Endothelial cell of umbilical vein (primary cell): ENCODE results near the gene EFTUD2. TPM values are rescaled to one million over a fixed set of nuclear protein-coding genes. Genes with fewer than 3 reads are reported as not detected.

ENCODE experiments used
- BruUV-seq: library from RNA; stranded (reverse); fragments of 400-500 nt; replicated peaks from 2 replicates; lab custom pipeline; 2021; lab: Mats Ljungman, UMichigan
- CTCF ChIA-PET: fragments of 300-600, 350-600 bp; sonication (Branson Sonifier 250); formaldehyde crosslinking; loops from one replicate; lab custom pipeline; 2021; ENCODE audit warnings: antibody characterized with exemption, inconsistent platforms; lab: Charles Lee
- POLR2A ChIA-PET: fragments of 300-600, 350-600 bp; sonication (Branson Sonifier 250); formaldehyde crosslinking; loops from one replicate; lab custom pipeline; 2021; ENCODE audit warnings: antibody characterized with exemption, inconsistent platforms; lab: Charles Lee
- DNase-seq: peaks from one replicate; pipeline ENCODE4 v3.0.0-alpha.2; 2011; ENCODE audit warnings: low read depth, low spot score
- FAIRE-seq: peaks from 2 replicates; lab custom pipeline; 2011; peaks lifted over from hg19 to GRCh38; lab: Jason Lieb, UNC
- H2AFZ ChIP-seq: 2 replicates; pipeline ENCODE4 v1.6.0; 2012; ENCODE audit warnings: low read depth, low read length, control low read depth, inconsistent platforms
- H3K27ac ChIP-seq: 2 replicates; pipeline ENCODE4 v1.5.1; 2011; ENCODE audit warnings: low read depth, mild to moderate bottlenecking, control low read depth, low read length, moderate library complexity; ENCODE audit not compliant: insufficient read depth
- H3K27me3 ChIP-seq, 2 experiments: 2 replicates each; pipeline versions ENCODE4 v1.6.0 to v1.6.1; 2011; ENCODE audit warnings: low read length in 2 of 2, mixed read lengths in 1 of 2; ENCODE audit not compliant: control insufficient read depth in 2 of 2, insufficient read depth in 2 of 2
- H3K36me3 ChIP-seq, 2 experiments: 2 replicates in 1 of 2; 3 replicates in 1 of 2; pipeline ENCODE4 v1.5.1; 2011; ENCODE audit warnings: low read length in 2 of 2, mild to moderate bottlenecking in 1 of 2, moderate library complexity in 1 of 2; ENCODE audit not compliant: control insufficient read depth in 2 of 2, insufficient read depth in 2 of 2; ENCODE audit errors: extremely low read depth in 1 of 2
- H3K4me1 ChIP-seq: 3 replicates; pipeline ENCODE4 v1.5.1; 2011; ENCODE audit warnings: mild to moderate bottlenecking, low read length; ENCODE audit not compliant: control insufficient read depth, insufficient read depth; ENCODE audit errors: extremely low read depth
- H3K4me2 ChIP-seq: 2 replicates; pipeline ENCODE4 v1.6.1; 2011; ENCODE audit warnings: low read length, control low read depth, mixed read lengths; ENCODE audit not compliant: insufficient read depth
- H3K4me3 ChIP-seq, 3 experiments: fragments of 200-600 bp in 1 of 3; sonication (generic), shearing (Covaris generic) in 1 of 3; replicated peaks in 1 of 3; 2 replicates each; pipeline ENCODE4 v1.5.1; 2011 to 2016; ENCODE audit warnings: control low read depth in 3 of 3, low read length in 3 of 3, mild to moderate bottlenecking in 2 of 3, inconsistent platforms in 1 of 3, low read depth in 1 of 3, moderate library complexity in 1 of 3; ENCODE audit not compliant: insufficient read depth in 1 of 3
- H3K79me2 ChIP-seq: 2 replicates; pipeline ENCODE4 v1.6.0; 2012; ENCODE audit warnings: low read length, inconsistent platforms; ENCODE audit not compliant: control insufficient read depth, insufficient read depth
- H3K9ac ChIP-seq: replicated peaks from 2 replicates; pipeline ENCODE3; 2011; ENCODE audit warnings: low read length, control low read depth; ENCODE audit not compliant: insufficient read depth; ENCODE audit errors: extremely low read depth
- H3K9me1 ChIP-seq: replicated peaks from 3 replicates; pipeline ENCODE4 v1.6.0; 2011; ENCODE audit warnings: mild to moderate bottlenecking, low read length; ENCODE audit not compliant: control insufficient read depth, insufficient read depth; ENCODE audit errors: extremely low read depth
- H3K9me3 ChIP-seq: replicated peaks from 2 replicates; pipeline ENCODE4 v1.5.1; 2012; ENCODE audit warnings: low read length, inconsistent platforms; ENCODE audit not compliant: control insufficient read depth, insufficient read depth
- H4K20me1 ChIP-seq: replicated peaks from 2 replicates; pipeline ENCODE3; 2011; ENCODE audit warnings: mild to moderate bottlenecking, low read length; ENCODE audit not compliant: control insufficient read depth, insufficient read depth; ENCODE audit errors: extremely low read depth
- CTCF ChIP-seq, 2 donors: IDR thresholded peaks; 1 replicate in 1 of 2; 2 replicates in 1 of 2; pipeline ENCODE4 v1.5.1; 2011; ENCODE audit warnings: low read length in 2 of 2, mild to moderate bottlenecking in 2 of 2, moderate library complexity in 2 of 2, control low read depth in 1 of 2, inconsistent platforms in 1 of 2, low read depth in 1 of 2; ENCODE audit not compliant: insufficient read depth in 1 of 2; ENCODE audit errors: extremely low read depth in 1 of 2
- EZH2 ChIP-seq: IDR thresholded peaks from 2 replicates; pipeline ENCODE4 v1.6.1; 2012; ENCODE audit warnings: borderline replicate concordance, low read depth, mild to moderate bottlenecking, moderate library complexity, low read length, inconsistent platforms; ENCODE audit not compliant: severe bottlenecking
- FOS ChIP-seq: IDR thresholded peaks from 2 replicates; pipeline ENCODE4 v1.6.1; 2011; ENCODE audit warnings: mild to moderate bottlenecking, low read length, moderate library complexity, borderline replicate concordance; ENCODE audit not compliant: insufficient read depth
- GATA2 ChIP-seq: IDR thresholded peaks from 2 replicates; pipeline ENCODE4 v1.7.0; 2011; ENCODE audit warnings: low read depth, mild to moderate bottlenecking, moderate library complexity, mixed read lengths, low read length; ENCODE audit not compliant: insufficient read length, insufficient read depth
- JUN ChIP-seq: IDR thresholded peaks from 2 replicates; pipeline ENCODE4 v1.6.1; 2011; ENCODE audit warnings: borderline replicate concordance, low read depth; ENCODE audit not compliant: insufficient read length, insufficient read depth
- MAX ChIP-seq: IDR thresholded peaks from 2 replicates; pipeline ENCODE4 v1.6.1; 2011; ENCODE audit not compliant: insufficient read depth, insufficient read length
- MYC ChIP-seq: IDR thresholded peaks from one replicate; pipeline ENCODE4 v1.6.1; 2011; ENCODE audit warnings: mild to moderate bottlenecking, low read depth, low read length
- POLR2A ChIP-seq: IDR thresholded peaks from 2 replicates; pipeline ENCODE4 v1.6.1; 2012; ENCODE audit warnings: low read depth, mild to moderate bottlenecking, control low read depth, low read length
- POLR2AphosphoS5 ChIP-seq: IDR thresholded peaks from 2 replicates; pipeline ENCODE4 v1.6.1; 2012; ENCODE audit warnings: low read depth, mild to moderate bottlenecking, control low read depth, low read length, moderate library complexity; ENCODE audit not compliant: insufficient read depth
- dilution Hi-C: fragments of 300-500 bp; cut with MboI; formaldehyde crosslinking; loops from one replicate; pipeline ENCODE4 v1.15.0; 2019; ENCODE audit warnings: low sequenced_read_pairs; ENCODE audit not compliant: extremely low pct_ligation_motif_present
- intact Hi-C: fragments of 100-400 bp; cut with micrococcal nuclease; formaldehyde crosslinking; loops from one replicate; pipeline ENCODE4 v1.10.0; 2022
- polyA plus RNA-seq, 4 experiments: library from polyadenylated mRNA; depleted of rRNA in 3 of 4; stranded (reverse) in 3 of 4; unstranded in 1 of 4; fragments of >200 nt; gene quantifications; 2 replicates each; pipeline versions ENCODE4 v1.2.1 to v1.2.3, GENCODE V29; 2011 to 2012; ENCODE audit warnings: missing spikeins in 1 of 4
- total RNA-seq: library from RNA; stranded (reverse); gene quantifications from 2 replicates; pipeline ENCODE4 v1.2.3, GENCODE V29; 2021

The EFTUD2 gene
- total and polyA plus RNA-seq, 2 donors (not counting 3 experiments of a cell fraction or from before 2014, with no cell fraction given) = 125 to 170 TPM

- no peak overlapping the region for H2AFZ ChIP-seq
- no TSS peak for BruUV-seq
- no peak overlapping the region for H3K4me2 ChIP-seq
- H3K9me3 ChIP-seq = no peaks in the 10 kb centered on the region
- H3K9ac ChIP-seq = no peak overlapping the region
- FAIRE-seq (no peak), DNase-seq (no peak)
- no peaks in the 10 kb centered on the region for H3K9me1 ChIP-seq
- POLR2A ChIA-PET = no interaction called here
- intact Hi-C loops = no loop called here
- CTCF ChIA-PET = interaction anchor here (1.2 to 9.9 kb wide), 2 partner anchors 14 to 97 kb away, joined by 3 to 331 read pairs; no protein-coding TSS in a partner anchor
- no peaks in the 10 kb centered on the region for H3K79me2 ChIP-seq
- TF ChIP-seq MAX = no peak
- TF ChIP-seq POLR2A = no peak
- no peak for TF ChIP-seq MYC
- no peak for TF ChIP-seq JUN
- TF ChIP-seq GATA2 = no peak
- TF ChIP-seq CTCF (IDR thresholded peaks at IDR 0.05; ENCODE audit: extremely low read depth in 1 of 2, insufficient read depth in 1 of 2, low read depth in 1 of 2, low read length in 2 of 2) = no peak
- TF ChIP-seq FOS = no peak
- no peak for TF ChIP-seq EZH2
- no peak for TF ChIP-seq POLR2AphosphoS5
- dilution Hi-C loops = no loop called here
- H4K20me1 ChIP-seq = no peaks in the 10 kb centered on the region
- no peaks in the 10 kb centered on the region for H3K4me1 ChIP-seq
- peaks cover 0 to 11% of the 10 kb centered on the region in 2 experiments for H3K27me3 ChIP-seq
- H3K4me3 ChIP-seq = no peak overlapping the region
- no peak overlapping the region for H3K27ac ChIP-seq
- peaks cover 2 to 9% of the 10 kb centered on the region in 2 experiments for H3K36me3 ChIP-seq
Observed at GRCh38 chr17:44922746-44923470, 23.7 kb upstream of the EFTUD2 start.
